OCI-LY1 (cell line): ENCODE data around the gene CTCF.

Source experiments
- H2AFZ ChIP-seq: fragments of 200-600 bp; sonication (generic), shearing (Covaris generic); 2 replicates; pipeline ENCODE4 v1.6.0; 2014; ENCODE audit warnings: antibody characterized with exemption, mild to moderate bottlenecking, low read length
- H3F3A ChIP-seq: fragments of 200-600 bp; sonication (generic), shearing (Covaris generic); 2 replicates; pipeline ENCODE4 v1.6.0; 2014; ENCODE audit warnings: mild to moderate bottlenecking, antibody characterized with exemption, low read length, moderate library complexity; ENCODE audit not compliant: insufficient read depth
- H3K27ac ChIP-seq: fragments of 200-600 bp; sonication (generic); 2 replicates; pipeline ENCODE4 v1.5.1; 2014; ENCODE audit warnings: low read length, mixed run types, mild to moderate bottlenecking, low read depth; ENCODE audit not compliant: poor library complexity, severe bottlenecking
- H3K27me3 ChIP-seq: fragments of 200-600 bp; sonication (generic); 2 replicates; pipeline ENCODE4 v1.6.0; 2014; ENCODE audit warnings: antibody characterized with exemption, mild to moderate bottlenecking, low read length, moderate library complexity; ENCODE audit not compliant: insufficient read depth
- H3K36me3 ChIP-seq: fragments of 200-600 bp; sonication (generic); 2 replicates; pipeline ENCODE4 v1.6.1; 2014; ENCODE audit warnings: mild to moderate bottlenecking, antibody characterized with exemption, low read length, moderate library complexity, mixed read lengths; ENCODE audit not compliant: insufficient read depth
- H3K4me1 ChIP-seq: fragments of 200-600 bp; sonication (generic); 2 replicates; pipeline ENCODE4 v1.5.1; 2014; ENCODE audit warnings: mild to moderate bottlenecking, low read length, moderate library complexity; ENCODE audit not compliant: insufficient read depth, severe bottlenecking
- H3K4me2 ChIP-seq: fragments of 200-600 bp; sonication (generic), shearing (Covaris generic); 2 replicates; pipeline ENCODE4 v1.6.1; 2014; ENCODE audit warnings: low read length
- H3K4me3 ChIP-seq: fragments of 200-600 bp; sonication (generic); 2 replicates; pipeline ENCODE4 v1.5.1; 2014; ENCODE audit warnings: low read length, low read depth, mild to moderate bottlenecking, mixed read lengths; ENCODE audit not compliant: poor library complexity, severe bottlenecking
- H3K79me2 ChIP-seq: fragments of 200-600 bp; shearing (Covaris generic); 2 replicates; pipeline ENCODE4 v1.6.1; 2016; ENCODE audit warnings: mixed run types, low read length, mixed read lengths; ENCODE audit not compliant: insufficient read depth
- H3K9ac ChIP-seq: fragments of 200-600 bp; sonication (generic), shearing (Covaris generic); 2 replicates; pipeline ENCODE4 v1.6.1; 2014; ENCODE audit warnings: mild to moderate bottlenecking, low read length, mixed read lengths
- H3K9me2 ChIP-seq: fragments of 200-600 bp; sonication (generic), shearing (Covaris generic); 2 replicates; pipeline ENCODE4 v1.6.1; 2014; ENCODE audit warnings: low read depth, mild to moderate bottlenecking, low read length, mixed read lengths
- H3K9me3 ChIP-seq: fragments of 200-600 bp; shearing (Covaris generic); 2 replicates; pipeline ENCODE4 v1.6.1; 2014; ENCODE audit warnings: low read length, mixed read lengths
- H4K20me1 ChIP-seq: fragments of 200-600 bp; sonication (generic), shearing (Covaris generic); 2 replicates; pipeline ENCODE4 v1.6.0; 2016; ENCODE audit warnings: mild to moderate bottlenecking, low read length; ENCODE audit not compliant: insufficient read depth
- EZH2 ChIP-seq: fragments of 200-600 bp; sonication (generic), shearing (Covaris generic); IDR thresholded peaks from 2 replicates; pipeline ENCODE4 v1.8.0; 2017; ENCODE audit warnings: borderline replicate concordance, mixed run types, mild to moderate bottlenecking, antibody characterized with exemption, low read length, moderate library complexity, mixed read lengths
- TF ChIP-seq, protein P1 (sequence below): fragments of 200-600 bp; sonication (generic), shearing (Covaris generic); IDR thresholded peaks from 2 replicates; pipeline ENCODE4 v1.5.1; 2017; ENCODE audit warnings: mild to moderate bottlenecking, antibody characterized with exemption, low read length, moderate library complexity, mixed read lengths

Gene CTCF

DNA sequence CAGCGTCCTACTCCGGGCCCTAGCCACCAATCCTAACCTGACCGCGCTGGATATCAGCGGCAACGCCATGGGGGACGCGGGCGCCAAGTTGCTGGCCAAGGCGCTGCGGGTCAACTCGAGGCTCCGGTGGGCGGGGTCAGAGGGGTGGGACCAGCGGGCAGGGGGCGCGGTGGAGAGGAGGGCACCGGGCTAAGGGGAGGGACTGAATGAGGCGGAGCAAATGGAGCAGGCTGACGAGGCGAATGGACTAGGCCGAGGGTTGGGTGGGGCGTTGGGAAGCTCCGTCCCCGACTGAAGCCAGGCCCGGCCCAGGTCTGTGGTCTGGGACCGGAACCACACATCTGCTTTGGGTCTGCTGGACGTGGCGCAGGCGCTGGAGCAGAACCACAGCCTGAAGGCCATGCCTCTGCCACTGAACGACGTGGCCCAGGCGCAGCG is 87.2 kb downstream of the CTCF start:
- Histone ChIP-seq H3K9ac (no peak overlapping the region), H3K36me3 (peaks cover 69% of the 10 kb centered on the region), H3K4me1 (peaks cover 21% of the 10 kb centered on the region), H3K79me2 (no peaks in the 10 kb centered on the region), H3K4me3 (no peak overlapping the region), H3K9me3 (no peaks in the 10 kb centered on the region), H3K27ac (no peak overlapping the region), H4K20me1 (no peaks in the 10 kb centered on the region), H3K4me2 (no peak overlapping the region), H3K27me3 (no peaks in the 10 kb centered on the region), H3F3A (no peaks in the 10 kb centered on the region), H3K9me2 (no peaks in the 10 kb centered on the region), H2AFZ (no peak overlapping the region)
- no peak for TF ChIP-seq EZH2
- TF ChIP-seq, protein P1, sequence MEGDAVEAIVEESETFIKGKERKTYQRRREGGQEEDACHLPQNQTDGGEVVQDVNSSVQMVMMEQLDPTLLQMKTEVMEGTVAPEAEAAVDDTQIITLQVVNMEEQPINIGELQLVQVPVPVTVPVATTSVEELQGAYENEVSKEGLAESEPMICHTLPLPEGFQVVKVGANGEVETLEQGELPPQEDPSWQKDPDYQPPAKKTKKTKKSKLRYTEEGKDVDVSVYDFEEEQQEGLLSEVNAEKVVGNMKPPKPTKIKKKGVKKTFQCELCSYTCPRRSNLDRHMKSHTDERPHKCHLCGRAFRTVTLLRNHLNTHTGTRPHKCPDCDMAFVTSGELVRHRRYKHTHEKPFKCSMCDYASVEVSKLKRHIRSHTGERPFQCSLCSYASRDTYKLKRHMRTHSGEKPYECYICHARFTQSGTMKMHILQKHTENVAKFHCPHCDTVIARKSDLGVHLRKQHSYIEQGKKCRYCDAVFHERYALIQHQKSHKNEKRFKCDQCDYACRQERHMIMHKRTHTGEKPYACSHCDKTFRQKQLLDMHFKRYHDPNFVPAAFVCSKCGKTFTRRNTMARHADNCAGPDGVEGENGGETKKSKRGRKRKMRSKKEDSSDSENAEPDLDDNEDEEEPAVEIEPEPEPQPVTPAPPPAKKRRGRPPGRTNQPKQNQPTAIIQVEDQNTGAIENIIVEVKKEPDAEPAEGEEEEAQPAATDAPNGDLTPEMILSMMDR: no peak

DNA sequence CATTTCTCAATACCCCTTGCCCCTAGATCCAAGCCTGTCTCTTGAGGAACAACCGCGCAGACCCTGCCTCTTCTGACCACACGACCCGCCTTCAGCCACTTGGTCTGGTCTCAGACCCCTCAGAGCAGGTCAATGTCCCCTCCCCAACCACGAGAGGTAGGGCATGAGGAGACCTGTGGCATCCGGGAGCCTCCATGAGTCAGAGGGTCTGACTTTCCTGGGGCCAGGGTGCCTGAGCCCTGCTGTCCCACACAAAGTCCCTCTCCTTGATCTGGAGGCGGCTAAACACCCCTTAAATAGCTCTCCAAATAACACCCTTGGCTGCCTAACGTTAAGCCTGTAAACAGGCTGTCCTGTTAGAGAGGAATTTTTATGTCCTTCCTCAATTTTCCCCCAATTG is 87.7 kb downstream of the CTCF start:
- peaks cover 73% of the 10 kb centered on the region for H3K36me3 ChIP-seq
- TF ChIP-seq, protein P1: no peak
- TF ChIP-seq EZH2: no peak
- peaks cover 19% of the 10 kb centered on the region for H3K4me1 ChIP-seq
- H3K9me3 ChIP-seq: no peaks in the 10 kb centered on the region
- H3K27ac ChIP-seq: no peak overlapping the region
- no peaks in the 10 kb centered on the region for H4K20me1 ChIP-seq
- H2AFZ ChIP-seq: no peak overlapping the region
- no peaks in the 10 kb centered on the region for H3K79me2 ChIP-seq
- no peaks in the 10 kb centered on the region for H3K27me3 ChIP-seq
- no peak overlapping the region for H3K4me3 ChIP-seq
- no peaks in the 10 kb centered on the region for H3K9me2 ChIP-seq
- H3K4me2 ChIP-seq: no peak overlapping the region
- H3K9ac ChIP-seq: no peak overlapping the region
- H3F3A ChIP-seq: no peaks in the 10 kb centered on the region

DNA sequence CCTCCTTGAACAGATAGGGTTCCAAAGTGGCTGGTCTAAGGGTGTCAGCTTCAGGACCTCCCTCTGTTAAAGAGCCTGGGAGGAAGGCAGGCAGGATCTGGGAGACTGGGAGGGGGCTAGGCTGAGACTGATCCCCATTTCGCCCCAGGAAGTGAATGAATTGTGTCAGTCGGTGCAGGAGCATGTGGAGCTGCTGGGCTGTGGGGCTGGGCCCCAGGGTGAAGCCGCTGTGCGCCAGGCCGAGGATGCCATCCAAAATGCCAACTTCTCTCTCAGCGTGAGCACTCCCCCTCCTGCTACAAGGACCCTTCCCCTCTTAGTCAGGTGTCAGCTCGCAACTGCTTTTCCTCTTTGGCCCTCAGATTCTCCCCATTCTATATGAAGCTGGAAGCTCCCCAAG is 88.7 kb downstream of the CTCF start:
- Histone ChIP-seq H3K4me2 (no peak overlapping the region), H3K9me2 (no peaks in the 10 kb centered on the region), H3K36me3 (peaks cover 80% of the 10 kb centered on the region), H3F3A (no peaks in the 10 kb centered on the region), H2AFZ (no peak overlapping the region), H3K4me3 (no peak overlapping the region), H3K9ac (no peak overlapping the region), H3K79me2 (no peaks in the 10 kb centered on the region), H3K4me1 (peaks cover 10% of the 10 kb centered on the region), H4K20me1 (no peaks in the 10 kb centered on the region), H3K9me3 (no peaks in the 10 kb centered on the region), H3K27me3 (no peaks in the 10 kb centered on the region), H3K27ac (no peak overlapping the region)
- TF ChIP-seq, protein P1: no peak
- no peak for TF ChIP-seq EZH2
